HG03103 (cell line): Measurements from ENCODE around the gene TNXB.
"Not testable (repeated sequence)": the region's sequence is repeated elsewhere in the genome, so short reads cannot be mapped to it uniquely, and the experiment has no call there.

ENCODE experiments used
- ATAC-seq: cut with Tn5 transposase; IDR thresholded peaks from one replicate; pipeline ENCODE4 v1.9.1; 2021; ENCODE audit warnings: low read depth; ENCODE audit not compliant: unreplicated experiment

Gene TNXB

GRCh38 chr6:32043589-32044380, 65.4 kb downstream of the TNXB start:
- not testable (repeated sequence) for ATAC-seq

GRCh38 chr6:32042276-32042675, 66.9 kb downstream of the TNXB start:
- ATAC-seq = not testable (repeated sequence)

GRCh38 chr6:32041385-32041784, 67.8 kb downstream of the TNXB start:
- not testable (repeated sequence) for ATAC-seq

GRCh38 chr6:32041050-32041321, 68.2 kb downstream of the TNXB start:
- ATAC-seq = not testable (repeated sequence)

- not testable (repeated sequence) for ATAC-seq
Observed at GRCh38 chr6:32040299-32041049, 68.7 kb downstream of the TNXB start.

- ATAC-seq = not testable (repeated sequence)
Observed at GRCh38 chr6:32039321-32040274, 69.5 kb downstream of the TNXB start.

- ATAC-seq = not testable (repeated sequence)
Observed at GRCh38 chr6:32038878-32039277, 70.3 kb downstream of the TNXB start.

GRCh38 chr6:32037598-32038524, 71.3 kb downstream of the TNXB start, which contains the start of gene CYP21A2:
CYP21A2 (plus strand) TSS chr6:32038415; CDS start chr6:32038423, 8 bp downstream.
- not testable (repeated sequence) for ATAC-seq

GRCh38 chr6:32037136-32037535, 72.0 kb downstream of the TNXB start:
- ATAC-seq = not testable (repeated sequence)

- not testable (repeated sequence) for ATAC-seq
Observed at GRCh38 chr6:32035283-32036013, 73.7 kb downstream of the TNXB start.

GRCh38 chr6:32029553-32029952, 79.6 kb downstream of the TNXB start:
- ATAC-seq = not testable (repeated sequence)

GRCh38 chr6:32028631-32029030, 80.5 kb downstream of the TNXB start:
- not testable (repeated sequence) for ATAC-seq

- not testable (repeated sequence) for ATAC-seq
Observed at GRCh38 chr6:32022100-32022499, 87.0 kb downstream of the TNXB start.

- not testable (repeated sequence) for ATAC-seq
Observed at GRCh38 chr6:32014547-32014946, 94.6 kb downstream of the TNXB start, which contains the start of gene C4B. C4B (plus strand) TSS chr6:32014795; CDS start chr6:32014846, 51 bp downstream.

- ATAC-seq = not testable (repeated sequence)
Observed at GRCh38 chr6:32013738-32014137, 95.4 kb downstream of the TNXB start.

GRCh38 chr6:32012941-32013617, 96.1 kb downstream of the TNXB start:
- not testable (repeated sequence) for ATAC-seq

GRCh38 chr6:32010856-32011530, 98.1 kb downstream of the TNXB start:
- not testable (repeated sequence) for ATAC-seq

- not testable (repeated sequence) for ATAC-seq
Observed at GRCh38 chr6:32009537-32009936, 99.6 kb downstream of the TNXB start.
